ENCODE results near the gene MLST8. TPM values are rescaled to one million over a fixed set of nuclear protein-coding genes. Genes with fewer than 3 reads are reported as not detected.

Gene MLST8
- total and polyA plus RNA-seq, 2 of the 8 experiments (the other 6 are each of a cell fraction or from before 2014, with no cell fraction given), result 67.6 to 321 TPM

DNA sequence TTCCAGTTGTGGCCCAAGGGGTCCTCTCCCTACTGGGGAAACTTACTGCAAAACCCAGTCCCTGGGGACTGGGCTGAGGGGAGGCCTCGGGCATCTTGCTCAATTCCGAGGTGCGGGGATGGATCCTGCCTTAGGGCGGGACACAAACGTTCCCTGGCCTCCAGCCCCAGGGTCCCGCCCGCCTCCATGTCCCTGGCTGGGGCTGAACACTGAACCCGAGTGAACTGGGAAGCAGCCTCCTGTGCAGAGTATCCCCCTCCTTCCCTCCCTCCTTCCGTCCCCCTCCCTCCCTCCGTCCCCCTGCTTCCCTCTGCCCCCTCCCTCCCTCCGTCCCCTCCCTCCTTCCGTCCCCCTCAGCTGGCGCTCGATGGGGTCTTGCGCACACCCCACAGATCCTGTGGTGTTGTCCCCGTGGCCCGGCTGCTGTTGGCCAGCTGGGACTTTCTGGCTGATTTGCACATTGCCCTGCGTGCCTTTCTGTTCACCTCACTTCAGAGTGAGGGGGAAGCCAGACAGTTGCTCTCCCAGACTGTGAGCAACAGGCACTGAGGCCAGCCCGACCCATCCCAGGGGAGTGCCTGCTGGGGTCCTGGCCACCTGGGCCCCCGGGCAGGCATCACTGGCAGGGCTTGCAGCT lies 44.2 kb upstream of the MLST8 start:
- no peak overlapping the region for H2BK20ac ChIP-seq (ENCODE audit: low read length)
- no peak overlapping the region for H3K9ac ChIP-seq (replicated peaks in 1 of 4; ENCODE audit: extremely low read depth in 1 of 4, low read depth in 3 of 4, low read length in 3 of 4)
- H3K27ac ChIP-seq (ENCODE audit: low read depth, low read length), result peak overlapping the region; percentile 45; the same call in 1 of the 2 replicates
- no peak overlapping the region for H2BK15ac ChIP-seq (ENCODE audit: low read length)
- H3K14ac ChIP-seq (ENCODE audit: insufficient read length), result no peak overlapping the region
- H3K79me1 ChIP-seq (ENCODE audit: low read depth, low read length), result peaks cover 28% of the 10 kb centered on the region
- H3K4me3 ChIP-seq (ENCODE audit: extremely low read depth in 1 of 4, insufficient read depth in 2 of 4, low read depth in 3 of 4, low read length in 4 of 4), result no peak overlapping the region
- H2AFZ ChIP-seq (ENCODE audit: low read length), result no peak overlapping the region
- H3K56ac ChIP-seq (replicated peaks; ENCODE audit: insufficient read length, low read depth, low read length), result no peak overlapping the region
- peaks cover 37 to 83% of the 10 kb centered on the region in 2 experiments for H3K79me2 ChIP-seq (ENCODE audit: control insufficient read depth in 1 of 2, insufficient read depth in 2 of 2, low read length in 2 of 2)
- DNase-seq (ENCODE audit: low read depth in 1 of 2, low spot score in 2 of 2), result no peak
- H2BK12ac ChIP-seq (ENCODE audit: low read depth, low read length), result no peak overlapping the region
- H3K23ac ChIP-seq (ENCODE audit: insufficient read length), result no peak overlapping the region
- peaks cover 0 to 17% of the 10 kb centered on the region in 2 experiments; a peak in 1 of 4 replicates for H3K9me3 ChIP-seq (ENCODE audit: insufficient read depth in 2 of 2, low read depth in 1 of 2, low read length in 1 of 2)
- WGBS, 2 experiments (ENCODE audit: extremely low coverage in 1 of 2, insufficient coverage in 1 of 2, insufficient read length in 1 of 2, insufficient replicate concordance in 2 of 2, low coverage in 1 of 2, low lambda C conversion rate in 2 of 2, missing lambda C conversion rate in 1 of 2), result 84% methylated on average over 9 of the region's 20 CpGs; no CpG with 5 or more reads in 1 of the 2 experiments
- H3K4ac ChIP-seq (replicated peaks; ENCODE audit: insufficient read length, low read depth, low read length), result no peak overlapping the region
- H4K20me1 ChIP-seq (replicated peaks in 1 of 2; ENCODE audit: control insufficient read depth in 1 of 2, insufficient read depth in 2 of 2, low read length in 2 of 2), result peaks cover 34 to 54% of the 10 kb centered on the region in 2 experiments
- H2BK5ac ChIP-seq (ENCODE audit: low read depth, low read length), result no peak overlapping the region; the same call in 1 of the 2 replicates
- H2BK120ac ChIP-seq (replicated peaks; ENCODE audit: low read depth, low read length), result no peak overlapping the region
- peaks cover 0 to 32% (median 19%) of the 10 kb centered on the region in 4 experiments; a peak in 5 of 7 replicates for H3K4me1 ChIP-seq (replicated peaks in 1 of 4; ENCODE audit: control insufficient read depth in 3 of 4, insufficient read depth in 4 of 4, low read length in 3 of 4)
- ChIA-PET POLR2A (ENCODE audit: partially characterized antibody) (interaction anchor here (0.6 to 15.0 kb wide), 5 partner anchors 9 to 97 kb away, joined by 3 to 312 read pairs (median 4); partner anchors contain the start of genes CASKIN1 and RAB26), CTCF (ENCODE audit: partially characterized antibody) (interaction anchor here (1.0 to 1.4 kb wide), 2 partner anchors 13 to 17 kb away, joined by 3 to 5 read pairs; partner anchors contain the start of gene RAB26)
- H3K23me2 ChIP-seq (ENCODE audit: low read depth, low read length), result peaks cover 7% of the 10 kb centered on the region; the same call in 1 of the 2 replicates
- peaks cover 4 to 12% (median 7%) of the 10 kb centered on the region in 4 experiments; a peak in 7 of 8 replicates for H3K36me3 ChIP-seq (ENCODE audit: control insufficient read depth in 2 of 4, insufficient read depth in 4 of 4, low read length in 3 of 4)
- no peaks in the 10 kb centered on the region for H3K27me3 ChIP-seq (replicated peaks in 1 of 4; ENCODE audit: control insufficient read depth in 3 of 4, extremely low read depth in 1 of 4, insufficient read depth in 3 of 4, low read length in 3 of 4)
- H3K4me2 ChIP-seq (ENCODE audit: insufficient read depth in 1 of 2, low read depth in 2 of 2, low read length in 2 of 2), result no peak overlapping the region; a peak in 1 of 4 replicates
- H4K8ac ChIP-seq (ENCODE audit: extremely low read depth, insufficient read depth, low read length), result peak overlapping the region; percentile 68
- no peak overlapping the region for H4K5ac ChIP-seq (ENCODE audit: insufficient read length, low read depth, low read length)
- H3K18ac ChIP-seq (ENCODE audit: extremely low read depth, low read length), result no peak overlapping the region
- no peak overlapping the region for H4K91ac ChIP-seq (replicated peaks; ENCODE audit: insufficient read length, low read length)
- H2AK5ac ChIP-seq (ENCODE audit: low read depth, low read length), result peak overlapping the region; percentile 39; the same call in 1 of the 2 replicates
- FAIRE-seq, result no peak
- no peak for TF ChIP-seq RFX5 (IDR thresholded peaks at IDR 0.05; ENCODE audit: borderline replicate concordance, low read depth, low read length)
- TF ChIP-seq, protein P1, sequence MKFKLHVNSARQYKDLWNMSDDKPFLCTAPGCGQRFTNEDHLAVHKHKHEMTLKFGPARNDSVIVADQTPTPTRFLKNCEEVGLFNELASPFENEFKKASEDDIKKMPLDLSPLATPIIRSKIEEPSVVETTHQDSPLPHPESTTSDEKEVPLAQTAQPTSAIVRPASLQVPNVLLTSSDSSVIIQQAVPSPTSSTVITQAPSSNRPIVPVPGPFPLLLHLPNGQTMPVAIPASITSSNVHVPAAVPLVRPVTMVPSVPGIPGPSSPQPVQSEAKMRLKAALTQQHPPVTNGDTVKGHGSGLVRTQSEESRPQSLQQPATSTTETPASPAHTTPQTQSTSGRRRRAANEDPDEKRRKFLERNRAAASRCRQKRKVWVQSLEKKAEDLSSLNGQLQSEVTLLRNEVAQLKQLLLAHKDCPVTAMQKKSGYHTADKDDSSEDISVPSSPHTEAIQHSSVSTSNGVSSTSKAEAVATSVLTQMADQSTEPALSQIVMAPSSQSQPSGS (IDR thresholded peaks at IDR 0.05; ENCODE audit: low read length), result no peak
- TF ChIP-seq POU5F1 (IDR thresholded peaks at IDR 0.05; ENCODE audit: low read depth, low read length), result no peak
- TF ChIP-seq, protein P2, sequence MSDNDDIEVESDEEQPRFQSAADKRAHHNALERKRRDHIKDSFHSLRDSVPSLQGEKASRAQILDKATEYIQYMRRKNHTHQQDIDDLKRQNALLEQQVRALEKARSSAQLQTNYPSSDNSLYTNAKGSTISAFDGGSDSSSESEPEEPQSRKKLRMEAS (IDR thresholded peaks at IDR 0.05), result no peak
- no peak for TF ChIP-seq HDAC2 (IDR thresholded peaks at IDR 0.05; ENCODE audit: borderline replicate concordance in 1 of 2, low read depth in 2 of 2, low read length in 2 of 2)
- TF ChIP-seq HDAC6 (IDR thresholded peaks at IDR 0.05; ENCODE audit: low read depth, low read length), result no peak
- no peak for TF ChIP-seq CBX5 (IDR thresholded peaks at IDR 0.05; ENCODE audit: low read depth, low read length)
- no peak for TF ChIP-seq TBP (IDR thresholded peaks at IDR 0.05; ENCODE audit: low read depth, low read length)
- no peak for TF ChIP-seq CBX8 (IDR thresholded peaks at IDR 0.05; ENCODE audit: borderline replicate concordance, low read depth, low read length)
- no peak for TF ChIP-seq GABPA (IDR thresholded peaks at IDR 0.05; ENCODE audit: borderline replicate concordance, insufficient read depth, low read length)

All from H1 (cell line).